Measurements from ENCODE around the gene SMIM38.

The SMIM38 gene

DNA sequence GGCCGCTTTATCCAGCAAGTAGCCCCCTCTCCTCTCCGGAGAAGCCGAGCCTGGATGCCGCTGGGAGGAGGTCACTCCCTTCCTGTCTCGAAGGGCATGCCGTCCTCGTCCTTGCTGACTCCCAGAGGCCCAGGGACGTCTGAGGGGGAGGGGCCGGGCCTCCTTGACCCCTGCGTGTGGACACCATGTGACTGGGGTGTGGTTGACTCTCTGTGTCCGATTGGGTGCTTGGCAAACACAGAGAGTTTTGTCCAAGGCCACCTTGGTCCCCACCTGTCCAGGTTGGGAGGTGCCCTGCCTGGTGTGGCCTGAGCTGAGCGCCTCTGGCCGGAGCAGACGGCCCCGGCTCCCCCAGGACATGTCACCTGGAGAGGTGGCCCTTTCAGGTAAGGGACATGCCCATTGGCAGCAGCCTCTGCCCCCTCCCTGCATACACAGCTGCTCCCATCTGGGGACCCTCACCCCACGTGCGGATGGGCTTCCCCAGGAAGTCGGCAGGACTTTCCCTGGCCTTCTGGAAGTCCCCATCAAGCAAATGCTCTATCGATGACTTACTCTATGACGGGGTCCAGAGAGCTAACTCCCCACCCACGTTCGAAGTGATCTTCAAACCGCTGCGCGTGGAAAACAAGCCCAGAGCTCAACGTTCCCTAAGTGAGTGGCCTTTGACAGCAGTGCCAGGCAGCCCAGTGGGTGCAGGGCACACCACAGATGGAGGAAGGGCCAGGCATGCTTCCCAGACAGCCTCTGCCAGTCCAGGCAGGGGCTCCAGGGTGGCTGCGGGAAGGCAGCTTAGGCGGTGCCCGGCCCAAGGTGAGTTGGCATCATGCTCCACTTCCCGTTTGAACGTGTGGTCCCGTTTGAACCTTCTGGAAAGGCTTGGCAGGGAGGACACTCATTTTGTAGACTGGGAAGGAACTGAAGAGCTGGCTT, at the start of gene SMIM38:
Gene SMIM38 (plus strand): TSS at position 634 of the 933 bp plus-strand sequence. CDS start 1,912 bp downstream, outside the sequence.
- no peak for DNase-seq

- no peak for DNase-seq
These were observed 49.5 kb upstream of the SMIM38 start for GRCh38 chr11:69106031-69106811.

- no peak for DNase-seq
These were observed 48.3 kb upstream of the SMIM38 start for GRCh38 chr11:69107413-69107812.

DNA sequence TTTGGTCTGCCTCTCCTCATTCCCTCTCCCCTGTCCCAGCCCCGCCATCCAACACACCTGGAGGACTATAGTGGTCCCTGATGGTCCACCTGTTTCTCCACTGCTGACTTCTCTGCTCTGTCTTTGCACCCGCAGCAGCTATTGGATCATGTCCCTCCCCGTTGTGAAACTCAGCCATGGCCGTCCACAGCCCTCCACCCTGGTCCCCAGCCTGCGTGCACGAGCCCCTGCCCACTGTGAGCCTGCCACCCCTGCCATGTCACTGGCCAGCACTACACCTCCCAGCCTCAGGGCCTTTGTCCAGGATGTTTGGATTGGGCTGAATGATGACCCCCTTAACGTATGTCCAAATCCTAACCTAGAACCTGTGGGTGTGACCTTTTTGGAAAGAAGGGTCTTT, 47.7 kb upstream of the SMIM38 start:
- no peak for DNase-seq

DNA sequence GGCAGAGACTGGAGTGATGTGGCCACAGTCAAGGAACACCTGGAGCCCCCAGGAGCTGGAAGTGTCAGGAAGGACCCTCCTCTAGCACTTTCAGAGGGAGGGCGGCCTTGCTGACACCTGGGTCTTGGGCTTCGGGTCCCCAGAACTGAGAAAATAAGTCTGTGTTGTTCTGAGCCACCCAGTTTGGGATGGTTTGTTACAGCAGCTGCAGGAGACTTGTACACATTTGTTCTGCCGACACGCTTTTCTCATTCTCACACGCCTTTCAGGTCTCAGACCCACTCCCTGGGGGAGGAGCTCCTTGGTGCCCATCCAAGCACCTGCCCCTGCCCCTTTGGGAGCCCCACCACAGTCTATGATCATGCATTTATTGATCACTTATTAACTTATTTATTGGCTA, 47.2 kb upstream of the SMIM38 start:
- no peak for DNase-seq

DNA sequence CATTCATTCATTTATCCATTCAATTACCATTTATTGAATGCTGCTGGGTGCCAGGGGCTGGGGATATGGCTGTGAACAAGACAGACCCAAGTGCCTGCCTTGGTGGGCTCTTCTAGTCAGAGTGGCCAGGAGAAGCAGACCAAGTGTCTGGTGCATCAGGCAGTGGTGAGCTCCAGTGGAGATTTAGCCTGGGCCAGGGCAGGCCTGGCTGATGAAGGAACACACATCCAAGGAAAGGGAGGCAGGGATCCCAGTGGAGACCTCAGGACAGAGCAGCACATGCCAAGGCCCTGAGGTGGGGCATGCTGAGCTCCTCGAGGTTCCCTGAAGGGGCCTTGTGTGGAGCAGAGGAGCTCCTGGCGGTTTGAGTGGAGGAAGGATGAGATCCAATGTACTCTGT, 46.6 kb upstream of the SMIM38 start:
- no peak for DNase-seq

GRCh38 chr11:69110451-69110850, 45.3 kb upstream of the SMIM38 start:
- DNase-seq, result no peak

GRCh38 chr11:69111624-69112542, 43.9 kb upstream of the SMIM38 start:
- no peak for DNase-seq

DNA sequence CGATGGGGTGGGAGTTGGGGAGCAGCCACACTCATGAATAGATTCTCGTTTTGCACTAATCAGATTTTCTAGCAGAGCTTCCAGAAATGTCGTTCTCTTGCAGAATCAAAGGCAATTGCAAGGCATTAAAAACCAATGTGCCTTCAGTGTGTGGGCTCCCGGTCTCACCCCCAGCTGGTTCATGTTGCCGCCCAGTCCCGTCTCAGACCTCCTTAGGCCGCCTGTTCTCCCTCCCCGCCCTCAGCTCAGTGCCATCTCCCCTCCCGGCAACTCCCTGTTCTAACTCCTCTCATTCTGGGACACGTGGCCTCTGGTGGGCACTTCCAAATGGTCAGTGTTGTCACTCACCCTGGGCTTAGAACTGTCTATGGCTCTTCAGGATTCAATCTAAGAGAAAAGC, 42.5 kb upstream of the SMIM38 start:
- DNase-seq, result no peak

DNA sequence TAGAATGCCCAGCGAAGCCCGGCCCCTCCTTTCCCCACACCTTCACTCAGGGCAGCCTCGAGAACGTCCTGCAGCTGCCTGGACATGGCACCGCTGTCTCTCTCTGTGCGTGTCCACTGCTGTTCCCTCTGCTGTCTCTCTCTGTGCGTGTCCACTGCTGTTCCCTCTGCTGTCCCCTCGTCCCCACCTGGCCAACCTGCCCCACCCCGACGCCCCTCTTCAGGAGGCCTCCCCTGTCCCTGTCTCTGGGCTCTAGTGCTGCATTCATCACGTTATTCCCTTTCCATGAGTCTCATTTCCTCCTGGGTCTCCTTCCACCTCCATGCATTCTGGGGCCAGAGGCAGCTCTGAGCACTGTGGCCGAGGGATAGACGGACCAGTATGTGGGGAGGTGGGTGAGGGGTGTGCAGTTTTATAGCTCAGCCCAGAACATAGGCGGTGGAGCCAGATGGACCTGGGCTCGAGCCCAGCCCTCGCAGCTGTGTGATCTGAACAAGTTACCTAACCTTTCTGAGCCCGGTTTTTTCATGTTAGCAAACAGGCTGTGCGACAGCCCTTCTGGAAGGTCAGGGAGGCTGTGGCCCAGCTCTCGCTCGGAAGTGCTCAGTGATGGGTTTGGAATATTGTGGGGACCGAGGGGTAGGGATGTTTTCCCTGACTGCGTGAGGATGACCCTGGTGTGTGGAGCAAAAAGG, 41.9 kb upstream of the SMIM38 start:
- no peak for DNase-seq

DNA sequence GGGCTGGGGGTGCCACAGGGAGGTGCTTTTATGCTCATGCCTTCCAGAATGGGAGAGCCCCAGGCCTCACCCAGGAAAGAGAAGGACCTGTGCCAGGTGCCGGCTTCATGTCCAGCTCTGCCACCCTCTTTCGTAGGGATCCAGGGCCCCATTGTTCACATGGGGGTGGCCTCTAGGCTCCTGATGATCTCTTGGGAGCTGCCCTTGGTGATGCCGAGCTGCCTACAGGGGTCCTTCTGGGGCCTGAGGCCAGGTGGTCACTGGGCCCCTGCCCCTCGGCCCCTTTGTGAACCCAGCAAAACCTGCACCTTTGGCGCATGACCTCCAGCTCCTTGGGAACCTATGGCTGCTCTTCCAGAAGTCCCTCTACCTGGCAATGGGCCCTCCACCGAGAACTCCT, 41.4 kb upstream of the SMIM38 start:
- no peak for DNase-seq

DNA sequence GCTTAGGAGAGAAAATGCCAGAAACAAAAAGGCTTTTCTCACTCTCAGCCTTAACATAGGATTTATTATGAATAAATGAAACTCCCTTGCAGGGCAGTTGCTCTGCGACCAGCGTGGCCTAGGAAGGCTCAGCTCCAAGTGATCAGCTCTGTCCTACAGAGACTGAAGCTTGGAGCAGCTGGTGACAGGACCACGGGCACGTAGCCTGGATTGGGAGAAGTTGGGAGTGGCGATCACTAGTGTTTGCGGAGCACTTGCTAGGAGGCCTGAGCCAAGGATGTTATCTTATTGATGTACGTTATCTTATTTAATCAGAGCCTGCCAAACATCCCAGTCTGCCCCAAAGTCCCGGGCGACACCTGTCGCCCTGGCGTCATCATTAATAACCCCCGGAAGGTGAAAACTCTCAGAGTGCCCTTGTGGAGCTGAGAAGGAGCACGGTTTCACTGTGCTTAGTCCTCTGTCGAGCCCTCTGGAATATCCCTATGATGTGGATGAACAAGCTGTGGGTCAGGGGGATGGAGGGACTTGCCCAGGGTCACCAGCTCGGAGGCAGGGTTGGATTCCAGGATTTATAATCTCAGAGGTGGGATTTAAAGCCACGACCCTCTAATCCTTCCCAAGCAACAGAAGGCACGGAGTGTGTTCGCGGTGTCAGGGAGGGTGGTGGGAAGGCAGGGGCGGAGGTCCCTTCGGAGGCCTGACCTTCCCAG, 40.8 kb upstream of the SMIM38 start:
- peak; percentile 79 for DNase-seq

DNA sequence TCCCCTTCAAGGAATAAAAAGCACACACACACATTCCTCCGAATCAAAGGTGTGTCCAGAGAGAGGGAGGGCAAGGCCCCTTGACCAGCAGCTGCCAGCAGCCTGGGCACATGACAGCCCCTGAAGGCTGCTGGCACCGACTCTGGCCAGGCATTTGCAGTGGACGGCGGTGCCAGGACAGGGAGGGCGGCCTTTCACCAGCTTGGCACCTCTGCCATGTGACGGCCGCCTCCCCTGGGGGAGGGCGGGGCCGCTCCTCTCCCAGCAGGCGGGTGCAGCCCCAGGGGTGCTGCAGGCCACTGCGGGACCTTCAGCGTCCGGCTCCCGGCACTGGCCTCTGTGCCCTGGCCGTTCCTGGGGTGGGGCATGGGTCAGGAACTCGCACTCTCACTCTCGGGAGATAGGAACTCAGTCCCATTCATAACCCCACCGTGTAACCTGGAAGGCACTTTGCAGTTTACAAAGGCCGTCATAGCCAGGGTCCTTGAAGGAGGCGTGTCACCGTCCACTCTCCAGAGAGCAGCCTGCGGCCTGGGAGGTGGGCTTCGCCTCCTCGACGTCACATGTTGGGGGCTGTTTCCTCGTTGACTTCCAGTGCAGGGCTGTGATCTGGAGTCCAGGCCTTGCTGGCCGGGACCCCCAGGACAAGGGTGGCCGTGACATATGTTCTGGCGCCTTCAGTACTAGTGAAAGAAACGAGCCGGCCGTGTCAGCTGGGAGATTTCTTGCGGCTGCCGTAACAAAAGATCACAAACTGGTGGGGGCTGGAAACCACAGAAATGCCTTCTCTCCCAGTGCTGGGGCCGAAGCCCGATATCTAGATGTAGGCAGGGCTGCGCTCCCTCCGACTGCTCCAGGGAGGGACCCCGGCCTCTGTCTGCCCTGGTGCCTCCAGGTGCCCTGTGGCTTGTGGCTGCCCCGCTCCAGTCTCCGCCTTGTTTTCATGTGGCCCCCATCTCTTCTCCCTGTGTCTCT, 39.9 kb upstream of the SMIM38 start:
- no peak for DNase-seq

DNA sequence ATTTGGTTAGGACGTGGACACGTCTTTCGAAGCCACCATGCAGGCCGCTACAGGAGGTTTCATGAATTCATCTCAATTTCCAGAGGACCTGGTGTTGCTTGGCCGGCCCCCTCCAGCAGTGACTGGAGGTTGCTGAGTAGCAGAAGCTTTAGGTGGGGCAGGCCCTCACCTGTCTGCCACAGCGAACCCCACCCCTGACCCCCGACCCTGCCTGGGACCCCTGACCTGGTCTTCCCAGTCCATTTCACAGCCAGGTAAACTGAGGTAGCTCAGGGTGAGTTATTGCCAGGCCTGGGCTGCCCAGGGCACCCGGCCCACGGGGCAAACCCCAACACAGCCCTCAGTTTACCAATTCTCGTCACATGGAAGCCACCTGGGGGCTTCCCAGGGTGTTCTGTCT, 39.1 kb upstream of the SMIM38 start:
- DNase-seq, result no peak

DNA sequence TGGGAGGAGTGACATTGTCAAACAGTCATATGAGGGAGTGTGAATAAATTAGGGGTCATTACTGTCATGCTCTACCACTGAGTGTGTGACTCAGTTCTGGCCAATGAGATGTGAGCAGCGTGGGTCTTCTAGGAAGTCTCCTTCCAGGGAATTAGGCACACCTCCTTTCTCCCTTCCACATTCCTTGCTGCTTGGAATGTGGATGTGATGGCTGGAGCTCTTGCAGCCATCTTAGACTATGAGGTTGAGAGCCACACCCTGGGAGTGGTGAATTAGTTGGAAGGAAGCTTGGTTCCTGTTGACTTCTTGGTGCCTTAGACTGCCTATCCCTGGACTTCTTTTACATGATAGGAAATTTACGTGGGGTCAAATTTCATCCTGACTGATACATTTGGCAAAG, 36.5 kb upstream of the SMIM38 start:
- DNase-seq, result no peak

GRCh38 chr11:69120096-69120875, 35.4 kb upstream of the SMIM38 start:
- DNase-seq, result no peak

DNA sequence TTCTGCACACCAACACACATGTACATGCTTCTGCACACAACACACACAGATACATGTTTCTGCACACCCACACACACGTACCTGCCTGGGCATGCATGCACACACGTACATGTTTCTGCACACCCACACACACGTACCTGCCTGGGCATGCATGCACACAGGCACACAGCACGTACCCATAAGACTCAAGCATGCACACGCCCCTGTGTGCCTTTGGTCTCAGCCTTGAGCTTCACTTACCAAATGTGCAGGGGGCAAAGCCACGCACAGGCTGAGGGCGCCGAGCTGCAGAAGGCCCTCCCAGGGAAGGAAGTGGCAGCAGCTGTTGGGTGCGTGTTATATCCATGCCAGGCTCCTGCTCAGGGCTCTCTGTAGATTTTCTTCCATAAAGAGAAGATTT, 34.7 kb upstream of the SMIM38 start:
- no peak for DNase-seq

DNA sequence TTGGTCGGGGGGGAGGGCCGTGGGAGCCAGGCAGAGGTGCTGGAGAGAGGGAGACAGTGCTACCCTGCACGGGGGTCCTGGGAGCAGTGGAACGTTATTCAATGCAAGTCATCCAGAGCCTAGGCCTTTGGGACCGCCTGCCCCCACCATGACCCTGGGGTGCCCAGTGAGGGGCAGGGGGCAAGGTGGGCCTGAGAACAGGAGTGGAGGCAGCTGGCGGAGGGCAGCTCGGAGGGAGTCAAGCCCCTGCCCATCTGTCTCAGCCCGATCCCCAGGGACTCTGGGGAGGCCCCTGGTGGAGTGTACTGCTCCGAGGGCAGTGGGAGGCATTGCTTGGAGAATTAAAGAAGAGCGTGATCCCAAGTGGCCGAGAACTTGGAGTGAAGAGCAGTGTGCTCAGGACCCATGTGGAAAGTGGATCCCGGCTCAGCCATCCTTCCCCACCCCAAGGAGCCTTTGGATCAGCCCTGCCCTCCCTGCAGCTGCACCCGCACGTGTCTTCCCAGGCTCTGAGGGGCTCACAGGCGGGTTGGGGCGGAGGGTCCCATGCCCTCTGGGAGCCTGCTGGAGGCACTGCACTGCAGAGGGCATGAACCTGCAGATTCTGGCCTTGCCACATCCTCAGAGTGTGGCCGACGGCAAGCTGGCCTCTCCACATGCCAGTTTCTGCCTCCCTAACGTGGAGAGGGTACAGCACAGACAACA, 34.0 kb upstream of the SMIM38 start:
- DNase-seq, result peak; percentile 43

DNA sequence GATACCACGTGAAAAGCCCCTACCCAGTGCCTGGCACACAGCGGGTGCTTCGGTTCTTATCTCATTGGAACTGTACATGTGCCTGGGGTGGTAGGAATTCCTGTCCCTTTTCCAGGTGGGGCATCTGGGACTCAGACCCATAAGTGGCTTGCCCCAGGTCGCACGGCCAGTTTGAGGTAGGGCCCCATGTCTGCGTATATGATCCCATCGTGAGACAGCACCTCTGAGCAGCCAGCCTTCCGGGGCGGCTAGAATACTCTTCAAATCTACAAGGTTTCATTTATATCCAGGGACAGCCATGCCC, 33.5 kb upstream of the SMIM38 start:
- no peak for DNase-seq
